HFFc6 (cell line): ENCODE data around the gene PKIG. TPM values are rescaled to one million over a fixed set of nuclear protein-coding genes. Genes with fewer than 3 reads are reported as not detected.

Experiments
- DNase-seq: peaks from one replicate; pipeline ENCODE4 v3.0.0-alpha.2; 2018
- H3K27ac Mint-ChIP-seq: 2 replicates; pipeline ENCODE4 v1.8.0; 2020; ENCODE audit warnings: mild to moderate bottlenecking, mixed read lengths
- H3K27me3 Mint-ChIP-seq: 2 replicates; pipeline ENCODE4 v1.8.0; 2021; ENCODE audit warnings: mild to moderate bottlenecking, moderate library complexity, mixed read lengths; ENCODE audit not compliant: insufficient read depth
- H3K36me3 Mint-ChIP-seq: 2 replicates; pipeline ENCODE4 v1.8.0; 2021; ENCODE audit warnings: low read depth, mixed read lengths
- H3K4me1 Mint-ChIP-seq: 2 replicates; pipeline ENCODE4 v1.8.0; 2020; ENCODE audit warnings: low read depth, mixed read lengths
- H3K4me3 Mint-ChIP-seq: 2 replicates; pipeline ENCODE4 v1.8.0; 2020; ENCODE audit warnings: mild to moderate bottlenecking, moderate library complexity, mixed read lengths
- H3K9me3 Mint-ChIP-seq: 2 replicates; pipeline ENCODE4 v1.8.0; 2020; ENCODE audit warnings: mild to moderate bottlenecking, mixed read lengths
- CTCF ChIP-seq: fragments of 200-600 bp; sonication (generic); IDR thresholded peaks from 2 replicates; pipeline ENCODE4 v1.5.0; 2021; ENCODE audit warnings: antibody characterized with exemption, mild to moderate bottlenecking
- total RNA-seq, 6 experiments: library from RNA; stranded (reverse); fragmentation: NEBNext Ultra II Directional; extraction: Animal tissue kit (Norgen Biotek cat#: 25700); gene quantifications; 2 replicates in 1 of 6; 3 replicates in 5 of 6; pipeline ENCODE4 v1.2.3, GENCODE V29; 2021

PKIG gene
- total RNA-seq, 6 experiments from 2014 or later: 35.5 to 57.6 (median 52.0) TPM

- TF ChIP-seq CTCF: no peak
- Mint-ChIP-seq H3K27me3 (peaks cover 4% of the 10 kb centered on the region), H3K9me3 (no peaks in the 10 kb centered on the region), H3K4me1 (peaks cover 11% of the 10 kb centered on the region), H3K4me3 (no peak overlapping the region), H3K27ac (no peak overlapping the region), H3K36me3 (peaks cover 17% of the 10 kb centered on the region)
- no peak for DNase-seq
Measured at GRCh38 chr20:44614525-44614924, 32.1 kb downstream of the PKIG start.

DNA sequence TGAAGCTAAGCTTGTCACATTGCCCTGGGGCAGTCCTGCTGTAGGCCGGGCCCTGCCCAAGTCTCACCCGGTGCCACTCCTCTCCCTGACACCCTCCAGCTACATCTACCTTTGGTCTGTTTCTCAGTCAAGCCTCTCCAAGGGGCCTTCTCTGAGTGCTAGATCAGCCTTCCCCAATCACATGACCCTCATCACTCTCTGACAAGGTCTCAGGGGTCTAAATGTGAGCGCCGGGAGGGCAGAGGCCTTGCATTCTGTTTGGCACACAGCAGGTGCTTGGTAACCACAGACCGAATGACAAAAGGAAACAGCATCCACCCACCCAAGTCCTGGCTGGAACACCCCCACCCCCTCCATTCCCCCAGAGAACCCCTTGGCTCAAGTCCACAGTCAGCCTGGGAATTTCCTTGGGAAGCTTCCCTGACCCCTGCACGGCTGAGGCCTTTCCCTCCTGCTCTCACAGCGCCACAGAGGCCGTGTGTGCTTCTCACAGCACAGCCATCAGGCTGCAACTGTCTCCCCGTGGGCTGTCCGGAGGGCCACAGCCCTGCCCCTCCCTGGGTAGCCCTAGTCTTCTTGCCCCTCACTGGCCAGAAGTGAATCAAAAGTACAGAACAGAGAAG lies 32.9 kb downstream of the PKIG start:
- Mint-ChIP-seq H3K36me3 (peaks cover 20% of the 10 kb centered on the region), H3K9me3 (no peaks in the 10 kb centered on the region), H3K27me3 (peaks cover 4% of the 10 kb centered on the region), H3K4me1 (peaks cover 3% of the 10 kb centered on the region), H3K4me3 (no peak overlapping the region), H3K27ac (peak overlapping the region; percentile 26; the same call in 1 of the 2 replicates)
- no peak for DNase-seq
- TF ChIP-seq CTCF: no peak

GRCh38 chr20:44615876-44616603 lies 33.7 kb downstream of the PKIG start:
- no peaks in the 10 kb centered on the region for H3K9me3 Mint-ChIP-seq
- no peak for TF ChIP-seq CTCF
- peaks cover 28% of the 10 kb centered on the region for H3K36me3 Mint-ChIP-seq

DNA sequence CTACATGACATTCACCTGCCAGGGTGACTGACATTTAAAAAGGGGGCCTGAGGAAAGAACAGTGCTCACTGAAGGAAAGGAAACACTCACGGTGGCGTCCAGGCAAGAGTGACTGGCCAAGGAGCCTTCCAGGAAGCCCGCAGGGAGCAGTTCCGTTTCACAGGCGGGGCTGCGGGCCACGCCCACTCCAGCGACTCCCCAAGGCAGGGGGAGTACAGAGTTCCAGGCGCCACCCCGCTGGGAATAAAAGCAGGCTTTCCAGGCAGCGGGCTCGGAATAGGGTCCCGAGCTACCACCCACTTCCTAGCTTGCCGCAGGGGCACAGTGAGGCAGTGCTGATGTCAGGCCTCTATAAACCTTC lies 34.2 kb downstream of the PKIG start:
- no peaks in the 10 kb centered on the region for H3K9me3 Mint-ChIP-seq
- H3K27me3 Mint-ChIP-seq: peaks cover 4% of the 10 kb centered on the region
- H3K36me3 Mint-ChIP-seq: peaks cover 33% of the 10 kb centered on the region
- TF ChIP-seq CTCF: no peak
- no peak for DNase-seq
- H3K27ac Mint-ChIP-seq: no peak overlapping the region
- H3K4me1 Mint-ChIP-seq: no peaks in the 10 kb centered on the region; the same call in 1 of the 2 replicates
- no peak overlapping the region for H3K4me3 Mint-ChIP-seq

More at GRCh38 chr20:44615876-44616603, 33.7 kb downstream of the PKIG start:
- Mint-ChIP-seq H3K4me1 (no peaks in the 10 kb centered on the region; the same call in 1 of the 2 replicates), H3K4me3 (no peak overlapping the region), H3K27me3 (peaks cover 4% of the 10 kb centered on the region), H3K27ac (no peak overlapping the region)
- no peak for DNase-seq

- Mint-ChIP-seq H3K4me1 (no peaks in the 10 kb centered on the region; the same call in 1 of the 2 replicates), H3K27me3 (peaks cover 4% of the 10 kb centered on the region), H3K9me3 (peaks cover 12% of the 10 kb centered on the region; the same call in 1 of the 2 replicates), H3K4me3 (no peak overlapping the region), H3K27ac (no peak overlapping the region), H3K36me3 (peaks cover 50% of the 10 kb centered on the region)
- no peak for TF ChIP-seq CTCF
- DNase-seq: no peak
Measured at GRCh38 chr20:44618318-44618731, 35.9 kb downstream of the PKIG start.
